ENCODE measurements around the gene YES1.

YES1 gene

DNA sequence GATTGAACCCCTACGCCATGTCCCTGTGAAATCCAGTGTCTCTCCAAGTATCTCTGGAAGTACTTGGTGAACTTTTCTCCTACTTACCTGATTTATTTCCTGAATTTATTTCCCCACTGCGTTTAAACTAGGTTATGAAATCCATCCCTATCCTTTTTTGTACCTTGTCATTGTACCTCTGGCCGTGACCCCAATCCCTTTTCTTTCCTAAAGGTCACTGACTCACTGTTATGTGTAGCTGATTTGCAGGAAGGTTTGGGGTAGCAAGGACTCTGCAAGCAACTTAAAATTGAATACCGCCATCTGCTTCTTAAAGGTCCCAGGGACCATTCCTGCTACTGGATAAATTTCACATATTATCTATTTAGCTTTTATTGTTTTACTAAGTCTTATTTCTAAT, 95.0 kb downstream of the YES1 start:
- H3K79me2 ChIP-seq (ENCODE audit: insufficient read depth, low read length) = no peaks in the 10 kb centered on the region
- no peaks in the 10 kb centered on the region for H3F3A ChIP-seq (ENCODE audit: insufficient read depth, low read length)
- TF ChIP-seq, protein P1, sequence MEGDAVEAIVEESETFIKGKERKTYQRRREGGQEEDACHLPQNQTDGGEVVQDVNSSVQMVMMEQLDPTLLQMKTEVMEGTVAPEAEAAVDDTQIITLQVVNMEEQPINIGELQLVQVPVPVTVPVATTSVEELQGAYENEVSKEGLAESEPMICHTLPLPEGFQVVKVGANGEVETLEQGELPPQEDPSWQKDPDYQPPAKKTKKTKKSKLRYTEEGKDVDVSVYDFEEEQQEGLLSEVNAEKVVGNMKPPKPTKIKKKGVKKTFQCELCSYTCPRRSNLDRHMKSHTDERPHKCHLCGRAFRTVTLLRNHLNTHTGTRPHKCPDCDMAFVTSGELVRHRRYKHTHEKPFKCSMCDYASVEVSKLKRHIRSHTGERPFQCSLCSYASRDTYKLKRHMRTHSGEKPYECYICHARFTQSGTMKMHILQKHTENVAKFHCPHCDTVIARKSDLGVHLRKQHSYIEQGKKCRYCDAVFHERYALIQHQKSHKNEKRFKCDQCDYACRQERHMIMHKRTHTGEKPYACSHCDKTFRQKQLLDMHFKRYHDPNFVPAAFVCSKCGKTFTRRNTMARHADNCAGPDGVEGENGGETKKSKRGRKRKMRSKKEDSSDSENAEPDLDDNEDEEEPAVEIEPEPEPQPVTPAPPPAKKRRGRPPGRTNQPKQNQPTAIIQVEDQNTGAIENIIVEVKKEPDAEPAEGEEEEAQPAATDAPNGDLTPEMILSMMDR (IDR thresholded peaks at IDR 0.05; ENCODE audit: low read length) = no peak
- no peak for TF ChIP-seq EZH2 (IDR thresholded peaks at IDR 0.05; ENCODE audit: borderline replicate concordance, low read length)
- no peak overlapping the region for H2AFZ ChIP-seq (ENCODE audit: low read length)
- H3K4me2 ChIP-seq (ENCODE audit: low read length) = no peak overlapping the region
- H3K27me3 ChIP-seq (ENCODE audit: insufficient read depth, low read length) = no peaks in the 10 kb centered on the region
- no peaks in the 10 kb centered on the region for H4K20me1 ChIP-seq (ENCODE audit: insufficient read depth, low read length)
- no peak overlapping the region for H3K4me3 ChIP-seq (ENCODE audit: low read depth, low read length, poor library complexity, severe bottlenecking)
- H3K9ac ChIP-seq (ENCODE audit: low read length) = no peak overlapping the region
- no peaks in the 10 kb centered on the region for H3K4me1 ChIP-seq (ENCODE audit: insufficient read depth, low read length, severe bottlenecking)
- H3K9me3 ChIP-seq (ENCODE audit: low read length) = no peaks in the 10 kb centered on the region
- no peak overlapping the region for H3K27ac ChIP-seq (ENCODE audit: low read depth, low read length, poor library complexity, severe bottlenecking)
- H3K9me2 ChIP-seq (ENCODE audit: low read depth, low read length) = no peaks in the 10 kb centered on the region
- H3K36me3 ChIP-seq (ENCODE audit: insufficient read depth, low read length) = no peaks in the 10 kb centered on the region

DNA sequence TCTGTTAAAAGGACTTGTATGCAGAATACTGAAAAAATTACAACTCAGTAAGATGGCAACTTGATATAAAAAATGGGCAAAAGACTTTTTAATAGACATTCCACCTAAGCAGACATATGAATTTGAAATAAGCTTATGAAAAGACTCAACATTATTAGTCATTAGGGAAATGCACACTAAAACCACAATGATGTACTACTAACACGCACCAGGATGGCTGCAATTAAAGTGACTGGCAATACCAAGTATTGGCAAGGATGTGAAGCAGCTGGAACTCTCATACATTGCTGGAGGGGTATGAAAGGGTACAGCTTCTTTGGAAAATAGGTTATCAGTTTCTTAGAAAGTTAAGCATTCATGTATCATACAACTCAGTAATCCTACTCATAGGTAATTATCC, 96.4 kb downstream of the YES1 start:
- no peak overlapping the region for H3K27ac ChIP-seq (ENCODE audit: low read depth, low read length, poor library complexity, severe bottlenecking)

DNA sequence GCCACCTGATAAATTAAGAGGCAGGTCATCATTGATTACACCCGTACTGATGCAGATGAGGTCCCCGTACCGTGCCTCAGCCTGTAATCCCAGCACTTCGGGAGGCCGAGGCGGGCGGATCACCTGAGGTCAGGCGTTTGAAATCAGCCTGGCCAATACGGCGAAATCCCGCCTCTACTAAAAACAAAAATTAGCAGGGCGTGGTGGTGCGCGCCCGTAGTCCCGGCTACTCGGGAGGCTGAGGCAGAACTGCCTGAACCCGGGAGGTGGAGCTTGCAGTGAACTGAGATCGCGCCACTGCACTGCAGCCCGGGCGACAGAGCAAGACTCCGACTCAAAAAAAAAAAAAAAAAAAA, 98.9 kb downstream of the YES1 start:
- Histone ChIP-seq H3K27me3 (ENCODE audit: insufficient read depth, low read length) (no peaks in the 10 kb centered on the region), H3K9me3 (ENCODE audit: low read length) (no peaks in the 10 kb centered on the region), H3K4me2 (ENCODE audit: low read length) (no peak overlapping the region), H4K20me1 (ENCODE audit: insufficient read depth, low read length) (no peaks in the 10 kb centered on the region), H3K27ac (ENCODE audit: low read depth, low read length, poor library complexity, severe bottlenecking) (no peak overlapping the region), H3F3A (ENCODE audit: insufficient read depth, low read length) (no peaks in the 10 kb centered on the region), H3K36me3 (ENCODE audit: insufficient read depth, low read length) (no peaks in the 10 kb centered on the region), H3K4me1 (ENCODE audit: insufficient read depth, low read length, severe bottlenecking) (no peaks in the 10 kb centered on the region), H3K9ac (ENCODE audit: low read length) (no peak overlapping the region), H2AFZ (ENCODE audit: low read length) (no peak overlapping the region), H3K9me2 (ENCODE audit: low read depth, low read length) (no peaks in the 10 kb centered on the region), H3K4me3 (ENCODE audit: low read depth, low read length, poor library complexity, severe bottlenecking) (no peak overlapping the region), H3K79me2 (ENCODE audit: insufficient read depth, low read length) (no peaks in the 10 kb centered on the region)
- TF ChIP-seq, protein P1 (IDR thresholded peaks at IDR 0.05; ENCODE audit: low read length) = no peak
- no peak for TF ChIP-seq EZH2 (IDR thresholded peaks at IDR 0.05; ENCODE audit: borderline replicate concordance, low read length)

More for the DNA sequence above, 96.4 kb downstream of the YES1 start:
- H3K4me1 ChIP-seq (ENCODE audit: insufficient read depth, low read length, severe bottlenecking) = no peaks in the 10 kb centered on the region
- H3K9me2 ChIP-seq (ENCODE audit: low read depth, low read length) = no peaks in the 10 kb centered on the region
- no peaks in the 10 kb centered on the region for H3K79me2 ChIP-seq (ENCODE audit: insufficient read depth, low read length)
- H3K27me3 ChIP-seq (ENCODE audit: insufficient read depth, low read length) = no peaks in the 10 kb centered on the region
- no peak overlapping the region for H3K9ac ChIP-seq (ENCODE audit: low read length)
- no peaks in the 10 kb centered on the region for H3K36me3 ChIP-seq (ENCODE audit: insufficient read depth, low read length)
- no peak for TF ChIP-seq EZH2 (IDR thresholded peaks at IDR 0.05; ENCODE audit: borderline replicate concordance, low read length)
- H3K4me2 ChIP-seq (ENCODE audit: low read length) = no peak overlapping the region
- H4K20me1 ChIP-seq (ENCODE audit: insufficient read depth, low read length) = no peaks in the 10 kb centered on the region
- H3K9me3 ChIP-seq (ENCODE audit: low read length) = no peaks in the 10 kb centered on the region
- H2AFZ ChIP-seq (ENCODE audit: low read length) = no peak overlapping the region
- no peaks in the 10 kb centered on the region for H3F3A ChIP-seq (ENCODE audit: insufficient read depth, low read length)
- H3K4me3 ChIP-seq (ENCODE audit: low read depth, low read length, poor library complexity, severe bottlenecking) = no peak overlapping the region

DNA sequence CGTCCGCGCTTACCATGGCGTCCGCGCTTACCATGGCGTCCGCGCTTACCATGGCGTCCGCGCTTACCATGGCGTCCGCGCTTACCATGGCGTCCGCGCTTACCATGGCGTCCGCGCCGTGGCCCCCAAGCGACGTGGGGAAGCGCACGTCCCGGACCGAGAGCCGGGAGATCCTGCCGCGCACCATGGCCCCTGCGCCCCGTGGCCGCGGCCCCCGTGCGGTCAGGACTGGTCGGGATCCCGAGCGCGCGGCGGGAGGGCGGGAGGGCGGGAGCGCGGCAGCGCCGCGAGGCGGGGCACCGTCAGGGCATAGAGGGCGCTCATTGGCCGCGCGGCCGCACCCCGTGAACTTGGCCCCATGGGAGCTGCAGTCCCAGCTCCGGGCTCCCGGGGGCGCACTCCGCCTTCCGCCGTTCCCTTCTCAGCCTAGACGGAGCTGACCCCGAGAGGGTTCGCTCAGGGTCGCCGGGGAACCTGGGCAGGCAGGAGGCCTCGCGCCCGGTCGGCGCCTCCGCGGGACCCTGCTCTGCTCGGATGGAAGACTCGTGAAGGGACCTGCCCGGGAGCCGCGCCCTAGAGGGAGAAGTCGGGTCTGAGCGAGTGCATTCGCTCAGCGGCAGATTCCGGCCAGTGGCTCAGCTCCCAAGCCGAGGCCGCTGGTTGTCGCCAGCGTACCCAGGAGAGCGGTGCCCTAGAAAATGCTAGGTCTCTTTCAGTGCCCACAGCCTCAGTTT, 99.5 kb downstream of the YES1 start, which contains the start of gene ENOSF1:
Gene ENOSF1 (minus strand): TSS at position 230 of the 734 bp plus-strand sequence. CDS start 43 bp downstream, at position 187.
- no peaks in the 10 kb centered on the region for H3K36me3 ChIP-seq (ENCODE audit: insufficient read depth, low read length)
- no peak within 1 kb of the TSS for H2AFZ ChIP-seq (ENCODE audit: low read length)
- H3K9me3 ChIP-seq (ENCODE audit: low read length) = no peaks in the 10 kb centered on the region
- no peaks in the 10 kb centered on the region for H3K9me2 ChIP-seq (ENCODE audit: low read depth, low read length)
- no peaks in the 10 kb centered on the region for H3K79me2 ChIP-seq (ENCODE audit: insufficient read depth, low read length)
- H4K20me1 ChIP-seq (ENCODE audit: insufficient read depth, low read length) = no peaks in the 10 kb centered on the region
- H3K4me2 ChIP-seq (ENCODE audit: low read length) = no peak within 1 kb of the TSS
- H3K4me1 ChIP-seq (ENCODE audit: insufficient read depth, low read length, severe bottlenecking) = no peaks in the 10 kb centered on the region
- no peaks in the 10 kb centered on the region for H3K27me3 ChIP-seq (ENCODE audit: insufficient read depth, low read length)
- no peak for TF ChIP-seq EZH2 (IDR thresholded peaks at IDR 0.05; ENCODE audit: borderline replicate concordance, low read length)
- TF ChIP-seq, protein P1 (IDR thresholded peaks at IDR 0.05; ENCODE audit: low read length) = no peak
- no peak within 1 kb of the TSS for H3K27ac ChIP-seq (ENCODE audit: low read depth, low read length, poor library complexity, severe bottlenecking)
- no peaks in the 10 kb centered on the region for H3F3A ChIP-seq (ENCODE audit: insufficient read depth, low read length)
- H3K9ac ChIP-seq (ENCODE audit: low read length) = no peak within 1 kb of the TSS
- H3K4me3 ChIP-seq (ENCODE audit: low read depth, low read length, poor library complexity, severe bottlenecking) = no peak within 1 kb of the TSS
